Ureter (tissue), 1 donor: ENCODE measurements around the gene TMEM229B. TPM values are rescaled to one million over a fixed set of nuclear protein-coding genes. Genes with fewer than 3 reads are reported as not detected.

Experiments used
- DNase-seq: peaks from one replicate; pipeline ENCODE4 v3.0.0-alpha.2; 2020; ENCODE audit warnings: low spot score
- total RNA-seq: library from RNA; stranded (reverse); gene quantifications from one replicate; pipeline ENCODE4 v1.2.4, GENCODE V29; 2023
- donor health status: DM: yes; HTN: yes; CAD: no.

TMEM229B gene
- total RNA-seq: 24.7 TPM

- peak; percentile 65 for DNase-seq
Measured at GRCh38 chr14:67487937-67488893, at the start of gene TMEM229B. TSS of gene TMEM229B (minus strand) at chr14:67488721. CDS start at chr14:67473923, 14,798 bp downstream.

GRCh38 chr14:67537736-67538135 is 49.2 kb upstream of the TMEM229B start:
- no peak for DNase-seq

- DNase-seq: no peak
Measured at GRCh38 chr14:67536087-67536486, 47.6 kb upstream of the TMEM229B start.

- no peak for DNase-seq
Measured at GRCh38 chr14:67533754-67534085, 45.2 kb upstream of the TMEM229B start.

- peak; percentile 74 for DNase-seq
Measured at GRCh38 chr14:67532998-67533753, 44.7 kb upstream of the TMEM229B start, which contains the start of gene PLEKHH1. TSS of gene PLEKHH1 (plus strand) at chr14:67533290. CDS start at chr14:67541868, 8,578 bp downstream.

- DNase-seq: no peak
Measured at GRCh38 chr14:67532606-67532997, 44.1 kb upstream of the TMEM229B start.

GRCh38 chr14:67529947-67530935 is 41.7 kb upstream of the TMEM229B start:
- DNase-seq: no peak

GRCh38 chr14:67528276-67528675 is 39.8 kb upstream of the TMEM229B start:
- no peak for DNase-seq

- no peak for DNase-seq
Measured at GRCh38 chr14:67527756-67528155, 39.2 kb upstream of the TMEM229B start.

GRCh38 chr14:67526676-67527459 is 38.3 kb upstream of the TMEM229B start:
- no peak for DNase-seq

GRCh38 chr14:67526181-67526580 is 37.7 kb upstream of the TMEM229B start:
- no peak for DNase-seq

GRCh38 chr14:67525389-67525788 is 36.9 kb upstream of the TMEM229B start:
- no peak for DNase-seq

- no peak for DNase-seq
Measured at GRCh38 chr14:67524634-67524963, 36.1 kb upstream of the TMEM229B start.

- DNase-seq: no peak
Measured at GRCh38 chr14:67523764-67524633, 35.5 kb upstream of the TMEM229B start.

GRCh38 chr14:67522270-67522669 is 33.7 kb upstream of the TMEM229B start:
- DNase-seq: no peak

GRCh38 chr14:67520482-67520881 is 32.0 kb upstream of the TMEM229B start:
- DNase-seq: no peak

- no peak for DNase-seq
Measured at GRCh38 chr14:67519406-67519805, 30.9 kb upstream of the TMEM229B start.

- DNase-seq: no peak
Measured at GRCh38 chr14:67517083-67517482, 28.6 kb upstream of the TMEM229B start.

GRCh38 chr14:67516676-67517075 is 28.2 kb upstream of the TMEM229B start:
- no peak for DNase-seq
